RPMI8226 (cell line): ENCODE results near the gene CD300LF.

Source experiments
- DNase-seq: peaks from one replicate; pipeline ENCODE4 v3.0.0-alpha.2; 2015

CD300LF gene

DNA sequence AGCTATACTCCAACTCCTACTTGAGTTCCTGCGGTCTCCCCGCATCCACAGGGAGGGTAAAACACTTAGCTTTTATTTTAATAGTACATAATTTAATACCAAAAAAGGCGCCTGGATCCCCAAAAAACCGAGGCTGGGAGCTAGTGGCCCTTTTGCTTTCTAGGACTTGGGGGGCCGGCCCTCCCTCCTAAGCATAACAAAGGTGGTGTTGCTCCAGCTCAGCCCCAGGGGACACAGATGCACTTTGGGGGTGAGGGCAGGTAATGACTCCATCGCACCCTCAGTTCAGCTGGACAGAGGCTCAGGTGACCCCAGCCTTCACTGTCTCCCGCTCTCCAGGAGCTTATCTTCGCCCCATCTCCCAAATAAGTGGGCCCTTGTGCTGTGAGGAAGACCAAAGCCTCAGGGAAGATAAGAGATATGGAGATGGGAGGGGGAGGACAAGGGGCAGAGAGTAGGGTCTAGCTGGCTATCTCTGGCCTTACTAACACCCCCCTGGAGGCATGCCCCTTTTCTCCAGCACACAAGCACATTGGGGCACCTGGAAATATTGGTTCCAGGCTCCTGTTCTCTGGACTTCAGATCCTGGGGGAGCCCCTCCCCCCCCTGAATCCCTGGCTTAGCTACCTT lies 32.9 kb upstream of the CD300LF start:
- DNase-seq = no peak

- DNase-seq = peak; percentile 76
These were observed 32.2 kb upstream of the CD300LF start for GRCh38 chr17:74744714-74745547.

GRCh38 chr17:74744349-74744713 lies 31.6 kb upstream of the CD300LF start:
- DNase-seq = peak; percentile 49

DNA sequence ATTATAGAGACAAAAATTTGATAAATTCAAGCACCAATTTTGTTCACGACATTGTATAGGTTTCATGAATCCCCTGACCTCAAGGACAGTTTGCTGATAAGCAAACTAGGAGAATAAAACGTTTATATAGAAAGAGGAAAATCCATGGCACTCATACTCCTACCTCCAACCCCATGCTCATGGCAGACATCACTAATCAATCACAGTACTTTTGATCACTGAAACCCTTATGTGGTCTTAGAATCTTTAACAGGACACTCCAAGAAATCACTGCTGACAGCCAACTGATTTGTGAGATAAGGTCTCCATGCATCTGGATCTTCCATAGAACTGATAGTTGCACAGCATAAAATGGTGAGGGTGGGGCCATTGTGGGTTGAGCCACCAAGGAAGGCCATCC lies 31.0 kb upstream of the CD300LF start:
- DNase-seq = no peak

GRCh38 chr17:74742978-74743545 lies 30.3 kb upstream of the CD300LF start:
- DNase-seq = no peak

GRCh38 chr17:74742153-74742515 lies 29.4 kb upstream of the CD300LF start:
- DNase-seq = peak; percentile 91

DNA sequence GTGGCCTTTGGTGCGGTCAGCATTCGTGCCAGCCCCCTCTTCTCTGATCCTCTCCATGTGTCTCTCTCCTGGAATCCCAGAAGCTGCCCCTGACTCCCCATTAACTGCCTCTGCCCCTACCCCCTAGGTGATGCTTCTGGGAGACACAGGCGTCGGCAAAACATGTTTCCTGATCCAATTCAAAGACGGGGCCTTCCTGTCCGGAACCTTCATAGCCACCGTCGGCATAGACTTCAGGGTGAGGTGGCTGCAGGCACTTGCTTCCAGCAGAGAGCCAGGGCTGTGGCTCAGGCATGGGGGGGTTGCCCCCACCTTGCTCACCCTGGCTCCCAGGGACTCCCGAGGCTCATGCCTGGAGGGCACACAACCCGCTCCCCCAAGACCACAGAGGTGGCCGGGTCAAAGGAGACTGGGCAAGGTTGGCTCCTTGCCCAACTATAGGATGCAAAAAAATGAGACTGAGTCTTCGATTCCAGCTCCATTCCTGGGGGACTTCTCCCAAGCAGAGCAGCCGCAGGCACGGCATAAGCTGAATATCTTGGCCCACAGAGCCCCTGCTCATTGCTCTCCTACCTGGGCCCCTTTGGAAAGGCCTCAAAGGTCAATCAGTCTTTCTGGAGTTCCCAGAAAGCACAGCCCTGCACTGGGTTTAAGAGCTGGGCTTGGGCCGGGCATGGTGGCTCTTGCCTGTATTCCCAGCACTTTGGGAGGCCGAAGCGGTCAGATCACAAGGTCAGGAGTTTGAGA lies 28.1 kb upstream of the CD300LF start:
- no peak for DNase-seq

GRCh38 chr17:74740173-74740572 lies 27.4 kb upstream of the CD300LF start:
- DNase-seq = no peak

GRCh38 chr17:74739227-74739831 lies 26.6 kb upstream of the CD300LF start:
- DNase-seq = no peak

DNA sequence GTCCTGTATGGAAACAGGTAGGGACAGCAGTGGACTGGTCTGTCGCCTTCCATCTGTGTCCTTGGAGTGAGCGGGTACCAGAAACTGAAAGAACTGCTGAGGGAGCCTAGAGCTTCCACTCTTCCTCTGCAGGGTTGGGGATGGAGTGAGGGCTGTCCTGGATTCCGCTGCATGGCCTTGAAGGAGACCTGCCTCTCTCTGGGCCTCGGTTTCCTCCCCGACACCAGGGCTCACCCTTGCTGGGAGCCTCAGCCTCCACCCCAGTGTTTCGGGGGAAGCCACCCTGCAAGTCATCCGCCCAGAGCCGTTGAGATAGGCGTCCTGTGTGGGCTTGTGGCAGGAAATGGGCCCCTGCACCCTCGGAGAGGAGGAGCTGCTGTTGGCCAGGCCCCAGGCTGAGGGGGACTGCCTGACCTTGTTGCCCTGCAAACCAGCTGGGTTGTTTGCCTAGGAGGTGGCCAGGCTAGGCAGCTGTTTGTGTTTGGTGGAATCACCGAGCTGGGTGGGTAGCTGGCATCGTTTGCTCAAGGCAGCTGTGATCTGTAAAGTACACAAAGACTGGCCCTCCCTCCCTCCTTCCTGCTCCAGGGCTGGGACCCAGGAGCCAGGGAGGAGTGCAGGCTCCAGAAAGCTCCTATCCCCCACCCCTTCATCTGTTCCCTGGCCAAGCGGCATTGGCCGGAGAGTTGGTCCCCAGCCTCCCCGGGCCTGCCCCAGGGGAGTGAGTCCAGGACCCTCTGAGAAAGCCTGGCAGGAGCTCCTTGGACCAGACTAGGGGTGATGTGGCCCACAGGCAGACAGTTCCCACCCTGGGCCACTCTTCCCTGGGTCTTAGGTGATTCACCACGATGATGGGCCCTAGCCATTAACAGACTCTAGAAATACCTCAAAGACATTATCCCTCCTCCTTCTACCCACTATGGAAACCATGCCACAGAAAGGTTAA lies 25.6 kb upstream of the CD300LF start:
- DNase-seq = peak; percentile 81

GRCh38 chr17:74737299-74738050 lies 24.8 kb upstream of the CD300LF start:
- peak; percentile 63 for DNase-seq

DNA sequence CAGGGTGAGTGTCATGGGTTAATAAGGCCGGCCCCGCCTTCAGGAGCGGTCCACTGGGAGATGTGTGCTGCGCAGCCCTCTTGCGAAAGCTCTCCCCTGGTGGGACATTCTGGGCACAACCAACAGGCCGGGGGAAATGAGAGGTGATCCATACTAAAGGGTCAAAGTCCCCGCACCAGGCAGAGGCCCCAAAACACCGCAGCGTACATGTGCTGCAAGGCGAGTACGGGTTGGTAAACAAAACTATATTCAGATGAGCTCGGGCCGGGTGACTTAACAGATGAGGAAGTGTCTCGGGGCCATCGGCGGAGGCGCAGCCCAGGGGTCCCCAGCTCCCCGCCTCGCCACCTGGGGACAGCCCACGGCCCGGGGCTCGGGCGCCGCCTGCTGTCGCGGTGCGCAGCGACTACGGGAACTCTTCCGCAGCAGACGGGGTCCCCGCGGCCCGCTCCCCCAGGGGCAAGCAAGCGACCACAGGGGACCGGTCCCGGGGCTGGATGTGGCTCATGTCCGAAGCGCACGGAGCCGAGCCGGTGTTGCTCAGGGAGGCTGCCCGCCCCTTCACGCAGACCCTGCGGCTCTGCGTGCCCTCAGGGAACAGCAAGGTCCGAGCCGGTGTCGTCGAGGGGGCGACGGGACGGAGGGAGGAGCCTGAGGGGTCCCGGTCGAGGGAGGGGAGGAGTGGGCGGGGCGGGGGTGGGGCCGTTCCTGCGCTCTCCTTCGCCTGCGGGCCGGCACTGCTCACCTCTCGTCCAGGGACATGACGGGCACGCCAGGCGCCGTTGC lies 24.0 kb upstream of the CD300LF start, which contains the start of gene RAB37:
Gene RAB37 (plus strand): TSS at position 744 of the 786 bp plus-strand sequence. CDS start 17 bp downstream, at position 761.
- DNase-seq = peak; percentile 61

DNA sequence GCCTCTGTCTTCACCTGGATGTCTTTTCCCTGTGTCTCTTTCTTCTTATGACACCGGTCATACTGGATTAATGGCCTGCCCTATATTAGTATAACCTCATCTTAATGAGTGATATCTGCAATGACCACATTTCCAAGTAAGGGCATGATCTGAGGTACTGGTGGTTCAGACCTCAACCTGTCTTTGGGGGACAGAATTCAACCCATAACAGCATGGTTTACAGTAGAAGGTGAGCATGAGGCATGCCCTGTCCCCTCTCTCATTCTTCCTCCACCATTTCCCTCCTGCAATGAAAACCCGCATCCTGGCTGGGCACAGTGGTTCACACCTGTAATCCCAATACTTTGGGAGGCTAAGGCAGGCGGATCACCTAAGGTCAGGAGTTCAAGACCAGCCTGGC lies 21.5 kb upstream of the CD300LF start:
- DNase-seq = no peak

DNA sequence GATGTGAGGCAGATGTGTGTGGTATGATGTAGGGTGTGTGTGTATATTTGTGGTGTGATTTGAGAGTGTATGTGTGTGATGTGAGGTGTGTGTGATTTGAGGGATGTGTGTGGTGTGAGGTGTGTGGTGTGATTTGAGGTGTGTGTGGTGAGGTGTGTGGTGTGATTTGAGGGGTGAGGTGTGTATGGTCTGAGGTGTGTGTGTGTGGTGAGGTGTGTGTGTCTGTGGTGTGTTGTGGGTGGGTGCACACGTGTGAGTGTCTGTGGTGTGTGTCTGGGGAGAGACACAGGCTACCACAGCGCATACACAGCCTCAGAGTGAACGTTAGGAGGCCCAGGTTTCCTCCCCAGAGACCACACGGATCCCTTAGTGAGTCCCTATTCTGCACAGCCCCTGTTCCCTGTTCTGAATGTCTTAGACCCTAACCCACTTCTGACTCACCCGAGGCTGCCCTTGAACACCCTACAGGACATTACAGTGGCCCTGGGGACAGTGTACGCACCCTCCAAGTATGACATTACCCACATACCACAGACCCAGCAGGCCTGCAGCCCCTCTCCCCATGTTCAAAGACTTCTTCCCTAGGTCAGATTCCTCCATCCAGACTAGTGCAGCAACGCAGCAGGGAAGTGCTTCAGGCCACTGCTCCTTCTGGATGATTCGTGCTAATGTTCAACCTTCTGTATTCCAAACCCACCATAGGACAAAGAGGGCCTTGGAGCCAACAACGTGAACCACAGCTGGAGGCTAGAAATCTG lies 20.8 kb upstream of the CD300LF start:
- no peak for DNase-seq

DNA sequence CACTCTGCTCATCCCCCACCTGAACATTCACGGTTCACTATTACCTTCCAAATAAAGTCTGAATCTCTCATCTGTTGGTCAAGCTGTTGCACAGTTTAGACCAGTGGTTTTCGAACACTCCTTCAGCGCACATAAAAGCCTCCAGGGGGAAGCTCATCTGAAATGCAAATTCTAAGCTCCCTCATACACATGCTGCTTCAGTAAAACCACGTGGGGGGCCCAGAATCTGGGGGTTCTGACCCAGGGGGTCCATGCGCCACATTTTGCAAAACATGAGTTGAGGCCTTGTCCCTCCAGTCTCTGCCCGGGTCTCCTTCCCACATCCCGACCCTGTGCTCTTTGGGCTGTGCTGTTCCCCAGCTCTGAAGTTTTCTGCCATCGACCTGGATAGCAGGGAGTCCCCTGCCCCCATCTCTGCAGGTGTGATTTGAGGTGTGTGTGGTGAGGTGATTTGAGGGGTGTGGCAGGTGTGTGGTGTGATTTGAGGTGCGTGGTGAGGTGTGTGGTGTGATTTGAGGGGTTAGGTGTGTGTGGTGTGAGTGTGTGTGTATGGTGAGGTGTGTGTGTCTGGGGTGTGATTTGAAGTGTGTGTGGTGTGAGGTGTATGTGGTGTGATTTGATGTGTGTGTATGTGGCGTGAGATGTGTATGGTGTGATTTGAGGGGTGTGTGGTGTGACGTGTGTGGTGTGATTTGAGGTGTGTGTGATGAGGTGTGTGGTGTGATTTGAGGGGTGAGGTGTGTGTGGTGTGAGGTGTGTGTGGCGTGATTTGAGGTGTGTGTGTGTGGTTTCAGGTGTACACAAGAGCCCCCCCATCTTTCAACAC lies 19.5 kb upstream of the CD300LF start:
- DNase-seq = no peak

GRCh38 chr17:74731347-74731605 lies 18.6 kb upstream of the CD300LF start:
- DNase-seq = no peak

DNA sequence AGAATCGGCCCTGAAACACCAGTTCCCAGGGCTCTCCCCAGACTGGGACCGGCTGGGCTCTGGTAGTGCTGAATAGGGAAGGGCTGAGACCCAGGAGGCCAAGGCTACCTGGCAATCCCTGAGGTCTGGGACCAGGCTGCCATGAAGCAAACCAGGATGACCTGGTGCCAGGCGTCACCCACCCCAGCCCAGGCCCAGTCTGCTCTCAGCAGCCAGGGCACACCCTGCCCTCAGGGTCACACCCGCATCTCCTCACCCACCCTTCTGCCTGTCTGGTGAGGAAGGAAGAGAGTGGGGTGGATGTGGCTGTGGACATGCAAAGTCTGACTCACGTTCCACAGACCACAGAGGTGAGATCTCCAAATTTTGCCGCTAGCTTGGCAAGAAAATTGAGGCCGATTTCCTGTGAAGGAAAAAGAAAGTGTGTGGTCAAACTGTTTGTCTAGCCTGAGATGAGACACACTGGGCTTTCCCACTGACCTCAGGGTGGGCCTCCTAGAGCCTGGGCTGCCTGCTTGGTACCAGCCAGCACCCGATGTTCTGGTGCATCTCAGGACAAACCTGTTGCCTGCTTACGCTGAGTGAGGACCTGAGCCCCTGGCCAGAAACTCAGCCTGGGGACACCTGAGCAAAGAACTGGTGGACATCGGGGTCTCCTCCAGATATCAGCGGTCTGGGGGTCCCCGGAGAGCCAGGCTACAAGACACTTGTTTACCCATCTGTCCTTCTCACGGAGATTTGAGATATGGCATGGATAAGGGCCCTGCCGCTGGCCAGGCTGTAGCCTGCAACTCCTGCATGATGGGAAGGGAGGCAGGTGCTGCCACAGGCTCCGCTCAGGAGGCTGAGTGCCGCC lies 18.0 kb upstream of the CD300LF start:
- DNase-seq = no peak

DNA sequence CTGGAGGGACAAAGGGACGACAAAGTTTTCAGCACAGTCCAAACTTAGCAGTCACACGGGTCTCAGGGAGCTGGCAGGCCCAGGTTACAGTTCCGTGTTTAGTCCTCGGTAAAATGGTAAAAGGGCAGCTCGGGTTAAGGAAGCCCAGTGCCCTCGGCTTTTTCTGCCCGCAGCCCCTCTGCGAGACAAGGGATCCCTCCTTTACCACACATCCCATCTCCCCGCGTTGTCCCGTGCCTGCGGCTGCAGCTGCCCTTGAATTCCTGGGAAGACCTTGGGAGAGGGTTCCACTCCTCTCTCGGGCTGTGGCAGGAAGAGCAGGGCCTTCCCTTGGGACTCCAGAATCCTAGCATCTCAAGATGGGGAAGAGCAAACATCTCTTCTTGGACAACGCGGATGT lies 17.1 kb upstream of the CD300LF start:
- no peak for DNase-seq
